ENCODE measurements around the gene NELFB.

DNA sequence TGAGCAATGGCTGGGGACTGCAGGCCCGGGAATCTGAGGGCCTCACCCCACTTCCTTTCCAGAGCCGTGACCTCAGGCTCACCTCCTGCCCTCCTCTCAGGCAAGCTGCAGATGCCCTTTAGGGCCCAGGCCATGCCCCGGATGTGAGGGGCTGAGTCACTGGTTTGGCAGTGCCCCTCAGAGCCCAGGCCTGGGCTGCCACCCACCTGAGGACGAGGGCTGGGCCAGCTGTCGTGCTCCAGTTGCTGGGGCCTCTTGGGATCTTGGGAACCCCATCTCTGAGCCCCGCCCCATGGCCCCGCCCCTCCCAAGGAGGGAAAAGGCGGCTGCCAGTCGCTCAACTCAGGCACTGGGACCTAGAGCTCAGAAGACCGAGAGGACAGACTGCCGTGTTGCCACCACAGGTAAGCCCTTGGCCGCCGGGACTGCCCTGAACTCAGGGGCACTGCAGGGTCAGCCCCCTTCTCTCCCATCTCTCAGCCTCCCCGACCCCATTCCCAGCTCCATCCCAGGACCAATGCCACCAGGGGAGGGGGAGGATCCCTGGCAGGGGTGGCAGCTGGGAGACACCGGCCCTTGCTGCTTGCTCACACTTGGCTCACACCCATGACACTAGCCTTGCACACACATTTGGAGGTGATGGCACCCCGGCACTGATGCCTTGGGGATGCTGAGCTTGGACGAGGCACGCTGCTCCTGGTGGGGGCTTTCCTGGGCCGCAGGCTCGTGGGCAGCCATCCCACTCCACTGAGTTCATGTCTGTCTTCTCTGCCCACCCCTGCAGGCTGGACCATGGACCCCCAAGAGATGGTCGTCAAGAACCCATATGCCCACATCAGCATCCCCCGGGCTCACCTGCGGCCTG, 30.1 kb upstream of the NELFB start, which contains the start of gene CYSRT1:
- TF ChIP-seq CTCF (IDR thresholded peaks at IDR 0.05; ENCODE audit: low read depth, low read length), result no peak
- no peak for TF ChIP-seq EZH2phosphoT487 (IDR thresholded peaks at IDR 0.05; ENCODE audit: low read depth)

All from OCI-LY3 (cell line).